ENCODE data around the gene POLRMT. TPM values are rescaled to one million over a fixed set of nuclear protein-coding genes. Genes with fewer than 3 reads are reported as not detected.

Gene POLRMT
- total and polyA plus RNA-seq, 9 donors: 13.5 to 52.3 (median 40.6) TPM

DNA sequence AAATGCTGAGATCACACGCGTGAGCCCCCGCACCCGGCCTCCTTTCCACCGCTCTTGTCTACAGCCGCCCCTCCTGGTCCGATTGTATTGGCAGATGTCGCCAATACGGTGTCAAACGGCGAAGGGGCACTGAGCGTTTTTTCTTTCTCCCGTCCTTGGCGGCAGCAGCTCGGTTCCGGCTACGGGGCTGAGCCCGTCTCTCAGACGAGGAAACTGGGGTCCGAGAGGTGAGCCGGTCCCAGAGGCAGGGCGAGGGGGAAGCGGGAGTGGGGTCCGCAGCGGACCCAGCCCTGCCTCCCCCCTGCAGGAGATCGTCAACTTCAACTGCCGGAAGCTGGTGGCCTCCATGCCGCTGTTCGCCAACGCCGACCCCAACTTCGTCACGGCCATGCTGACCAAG, 20.4 kb downstream of the POLRMT start:
- Histone ChIP-seq H3K36me3 (no peaks in the 10 kb centered on the region), H3K4me1 (ENCODE audit: insufficient read depth) (peaks cover 9% of the 10 kb centered on the region), H3K9me3 (no peaks in the 10 kb centered on the region), H3K4me3 (no peak overlapping the region), H3K27ac (no peak overlapping the region), H3K27me3 (no peaks in the 10 kb centered on the region)
- no peak for DNase-seq
- TF ChIP-seq EP300 (IDR thresholded peaks at IDR 0.05) (no peak), POLR2A (IDR thresholded peaks at IDR 0.05) (no peak)
- TF ChIP-seq, protein P1, sequence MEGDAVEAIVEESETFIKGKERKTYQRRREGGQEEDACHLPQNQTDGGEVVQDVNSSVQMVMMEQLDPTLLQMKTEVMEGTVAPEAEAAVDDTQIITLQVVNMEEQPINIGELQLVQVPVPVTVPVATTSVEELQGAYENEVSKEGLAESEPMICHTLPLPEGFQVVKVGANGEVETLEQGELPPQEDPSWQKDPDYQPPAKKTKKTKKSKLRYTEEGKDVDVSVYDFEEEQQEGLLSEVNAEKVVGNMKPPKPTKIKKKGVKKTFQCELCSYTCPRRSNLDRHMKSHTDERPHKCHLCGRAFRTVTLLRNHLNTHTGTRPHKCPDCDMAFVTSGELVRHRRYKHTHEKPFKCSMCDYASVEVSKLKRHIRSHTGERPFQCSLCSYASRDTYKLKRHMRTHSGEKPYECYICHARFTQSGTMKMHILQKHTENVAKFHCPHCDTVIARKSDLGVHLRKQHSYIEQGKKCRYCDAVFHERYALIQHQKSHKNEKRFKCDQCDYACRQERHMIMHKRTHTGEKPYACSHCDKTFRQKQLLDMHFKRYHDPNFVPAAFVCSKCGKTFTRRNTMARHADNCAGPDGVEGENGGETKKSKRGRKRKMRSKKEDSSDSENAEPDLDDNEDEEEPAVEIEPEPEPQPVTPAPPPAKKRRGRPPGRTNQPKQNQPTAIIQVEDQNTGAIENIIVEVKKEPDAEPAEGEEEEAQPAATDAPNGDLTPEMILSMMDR (IDR thresholded peaks at IDR 0.05): no peak
- 87 to 89% (median 88%) methylated on average over 33 of the region's 33 CpGs for WGBS, 3 donors
- intact Hi-C loops (cut with DNase I): no loop called here

DNA sequence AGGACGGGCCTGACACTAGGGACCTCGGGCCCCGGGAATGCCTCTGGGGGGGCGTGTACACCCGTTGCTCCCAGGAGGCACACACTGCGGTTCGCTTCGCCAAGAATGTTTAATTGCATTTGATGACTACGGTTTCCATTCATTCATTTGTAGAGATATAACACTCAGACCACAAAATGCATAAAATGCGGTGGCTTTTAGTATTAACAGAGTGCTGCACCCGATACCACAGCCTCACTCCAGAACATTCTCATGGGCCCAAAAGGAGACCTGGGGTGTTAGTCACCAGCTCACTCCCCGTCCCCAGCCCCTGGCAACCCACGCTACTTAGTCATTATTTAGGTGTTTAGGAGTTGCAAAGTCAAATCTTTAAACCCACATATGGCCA, 21.9 kb downstream of the POLRMT start:
- H3K4me1 ChIP-seq (ENCODE audit: insufficient read depth): peaks cover 9% of the 10 kb centered on the region
- no peaks in the 10 kb centered on the region for H3K36me3 ChIP-seq
- no peak overlapping the region for H3K4me3 ChIP-seq
- intact Hi-C loops (cut with DNase I): no loop called here
- H3K27ac ChIP-seq: no peak overlapping the region
- TF ChIP-seq EP300 (IDR thresholded peaks at IDR 0.05) (no peak), POLR2A (IDR thresholded peaks at IDR 0.05) (no peak)
- TF ChIP-seq, protein P1 (IDR thresholded peaks at IDR 0.05): no peak
- 44 to 53% (median 48%) methylated on average over 13 of the region's 13 CpGs for WGBS, 3 donors
- no peak for DNase-seq
- H3K27me3 ChIP-seq: no peaks in the 10 kb centered on the region
- H3K9me3 ChIP-seq: no peaks in the 10 kb centered on the region

DNA sequence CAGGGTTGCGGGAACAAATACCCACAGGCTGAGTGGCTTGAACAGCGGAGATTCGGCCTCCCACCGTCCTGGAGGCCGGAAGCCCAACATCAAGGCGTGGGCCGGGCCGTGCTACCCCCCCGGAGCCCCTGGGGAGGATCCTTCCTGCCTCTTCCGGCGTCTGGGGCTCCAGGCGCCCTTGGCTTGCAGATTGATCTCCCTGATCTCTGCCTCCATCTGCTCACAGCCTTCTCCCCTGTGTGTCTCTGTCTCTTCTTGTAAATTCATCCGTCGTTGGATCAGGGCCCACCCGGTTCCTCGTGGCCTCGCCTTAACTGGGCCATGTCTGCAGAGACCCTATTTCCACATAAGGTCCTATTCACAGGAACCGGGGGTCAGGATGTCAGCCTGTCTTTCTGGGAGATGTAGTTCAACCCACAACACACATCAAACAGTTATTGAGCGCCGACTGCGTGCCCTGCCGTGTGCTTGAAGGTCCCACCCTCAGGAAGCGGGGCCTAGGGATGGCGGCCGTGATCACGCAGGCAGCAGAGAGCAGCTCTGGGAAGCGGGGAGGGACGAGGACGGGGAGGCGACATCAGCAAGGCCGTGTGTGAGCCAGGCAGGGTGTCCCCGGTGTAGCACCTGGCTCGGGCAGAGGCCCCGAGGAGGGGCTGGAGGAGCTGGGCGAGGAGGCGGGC, 22.4 kb downstream of the POLRMT start:
- intact Hi-C loops (cut with DNase I): no loop called here
- TF ChIP-seq EP300 (IDR thresholded peaks at IDR 0.05): no peak
- TF ChIP-seq, protein P1 (IDR thresholded peaks at IDR 0.05): no peak
- no peak for TF ChIP-seq POLR2A (IDR thresholded peaks at IDR 0.05)
- H3K4me3 ChIP-seq: peak overlapping the region; percentile 7
- WGBS, 3 donors: 32 to 36% (median 32%) methylated on average over 36 of the region's 36 CpGs
- DNase-seq: peak in 4 of 5 donors; percentile 52 to 86 (median 71)
- H3K4me1 ChIP-seq (ENCODE audit: insufficient read depth): peaks cover 5% of the 10 kb centered on the region
- no peaks in the 10 kb centered on the region for H3K27me3 ChIP-seq
- H3K36me3 ChIP-seq: no peaks in the 10 kb centered on the region
- H3K27ac ChIP-seq: no peak overlapping the region
- H3K9me3 ChIP-seq: no peaks in the 10 kb centered on the region

DNA sequence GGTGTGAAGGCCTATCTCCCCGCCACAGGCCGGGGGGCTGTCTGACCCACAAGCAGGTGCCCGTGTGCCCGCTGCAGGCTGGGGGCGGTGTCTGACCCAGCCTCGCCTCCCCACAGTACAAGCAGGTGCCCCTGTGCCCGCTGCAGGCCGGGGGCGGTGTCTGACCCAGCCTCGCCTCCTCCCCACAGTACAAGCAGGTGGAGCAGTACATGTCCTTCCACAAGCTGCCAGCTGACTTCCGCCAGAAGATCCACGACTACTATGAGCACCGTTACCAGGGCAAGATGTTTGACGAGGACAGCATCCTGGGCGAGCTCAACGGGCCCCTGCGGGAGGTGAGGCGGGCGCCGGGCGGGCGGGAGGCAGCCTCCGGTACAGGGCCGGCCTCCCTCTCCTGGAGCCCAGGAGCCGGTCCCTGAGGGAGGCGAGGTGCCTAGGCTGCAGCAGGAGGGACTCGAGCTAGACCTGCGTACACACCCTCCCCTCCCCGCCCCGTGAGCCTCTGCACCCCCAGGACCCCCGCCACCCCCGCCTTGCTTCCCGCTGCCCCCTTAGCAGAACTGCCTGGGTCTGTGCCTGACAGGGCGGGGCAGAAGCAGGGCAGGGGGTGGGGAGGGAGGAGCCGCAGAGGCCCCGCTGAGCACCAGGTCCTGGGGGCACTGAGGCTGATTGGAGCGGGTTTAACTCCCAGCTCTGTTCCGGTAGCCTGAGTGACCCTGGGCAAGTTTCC, 23.1 kb downstream of the POLRMT start:
- intact Hi-C loops (cut with DNase I): no loop called here
- Histone ChIP-seq H3K27me3 (no peaks in the 10 kb centered on the region), H3K4me3 (peak overlapping the region; percentile 7), H3K4me1 (ENCODE audit: insufficient read depth) (peaks cover 5% of the 10 kb centered on the region), H3K9me3 (no peaks in the 10 kb centered on the region), H3K36me3 (no peaks in the 10 kb centered on the region), H3K27ac (no peak overlapping the region)
- DNase-seq: peak in 1 of 5 donors; percentile 84
- 14 to 34% (median 33%) methylated on average over 24 to 38 of the region's 38 CpGs for WGBS, 3 donors
- no peak for TF ChIP-seq EP300 (IDR thresholded peaks at IDR 0.05)
- TF ChIP-seq, protein P1 (IDR thresholded peaks at IDR 0.05): no peak
- TF ChIP-seq POLR2A (IDR thresholded peaks at IDR 0.05): no peak
